Subcutaneous abdominal adipose tissue (tissue), 5 donors: Measurements from ENCODE around the gene SNX27.
"Not testable (repeated sequence)": the region's sequence is repeated elsewhere in the genome, so short reads cannot be mapped to it uniquely, and the experiment has no call there.

Experiments used
- H3K27ac ChIP-seq: one replicate; pipeline ENCODE4 v1.7.0; 2013; ENCODE audit warnings: low read depth, mild to moderate bottlenecking, inconsistent platforms, low read length, moderate library complexity
- H3K27me3 ChIP-seq, 5 donors: one replicate each; pipeline ENCODE4 v1.7.0; 2013; ENCODE audit warnings: low read length in 5 of 5, inconsistent platforms in 1 of 5; ENCODE audit not compliant: control insufficient read depth in 5 of 5, insufficient read depth in 4 of 5
- H3K36me3 ChIP-seq, 5 donors: one replicate each; pipeline ENCODE4 v1.7.0; 2013; ENCODE audit warnings: low read length in 5 of 5; ENCODE audit not compliant: control insufficient read depth in 5 of 5, insufficient read depth in 5 of 5
- H3K4me1 ChIP-seq, 5 donors: one replicate each; pipeline ENCODE4 v1.7.0; 2013; ENCODE audit warnings: low read length in 5 of 5, mild to moderate bottlenecking in 3 of 5, moderate library complexity in 1 of 5; ENCODE audit not compliant: control insufficient read depth in 5 of 5, insufficient read depth in 5 of 5
- H3K4me3 ChIP-seq, 5 donors: one replicate each; pipeline ENCODE4 v1.7.0; 2013; ENCODE audit warnings: low read length in 5 of 5, low read depth in 1 of 5
- H3K9ac ChIP-seq, 5 donors: one replicate each; pipeline ENCODE4 v1.7.0; 2013; ENCODE audit warnings: low read length in 5 of 5, mild to moderate bottlenecking in 4 of 5, moderate library complexity in 3 of 5
- H3K9me3 ChIP-seq, 5 donors: one replicate each; pipeline ENCODE4 v1.7.0; 2013; ENCODE audit warnings: low read length in 5 of 5; ENCODE audit not compliant: control insufficient read depth in 5 of 5
- donor health status: healthy.
- donor health status: healthy.
- donor health status: healthy.
- donor health status: healthy.
- donor health status: healthy.

The SNX27 gene

DNA sequence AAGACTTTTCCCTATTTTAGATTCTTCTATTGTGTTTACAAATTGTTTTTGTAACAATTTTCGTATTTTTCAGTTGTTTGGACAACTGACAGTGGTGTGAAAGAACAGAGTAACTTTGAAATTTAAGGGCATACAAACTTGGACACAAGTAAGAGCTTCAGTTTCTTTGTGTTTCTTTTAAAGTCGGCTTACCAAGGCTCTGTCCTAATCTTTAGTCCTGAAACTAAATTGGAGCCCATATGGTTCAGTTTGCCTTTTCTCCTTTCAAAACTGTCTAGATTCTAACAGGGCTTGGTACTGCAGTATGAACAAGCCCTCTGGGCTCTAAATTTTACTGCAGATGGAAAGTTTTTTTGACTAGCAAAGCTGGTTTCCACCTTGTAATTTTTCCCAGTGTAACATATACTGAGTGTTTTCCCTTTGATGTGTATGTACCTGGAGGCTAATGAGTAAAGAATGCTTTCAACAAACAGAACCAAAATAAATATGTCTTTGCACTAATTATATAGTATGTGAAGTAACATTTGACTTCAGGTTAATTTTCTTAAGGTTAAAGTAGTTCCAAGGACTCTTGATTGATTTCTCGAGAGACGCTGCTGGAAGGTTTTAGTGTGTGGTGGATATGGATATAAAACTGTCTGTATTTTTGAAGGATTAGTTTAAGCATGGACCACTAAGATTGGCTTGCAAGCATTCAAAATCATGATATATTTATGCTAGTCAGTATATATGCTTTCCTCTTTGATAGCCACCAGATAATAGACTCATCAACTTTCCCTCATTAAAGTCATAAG, 4.1 kb downstream of the SNX27 start:
- Histone ChIP-seq H3K36me3 (no peaks in the 10 kb centered on the region), H3K9me3 (no peaks in the 10 kb centered on the region), H3K27me3 (no peaks in the 10 kb centered on the region), H3K9ac (no peak overlapping the region), H3K4me3 (no peak overlapping the region), H3K4me1 (peaks cover 2 to 36% (median 22%) of the 10 kb centered on the region in 5 donors), H3K27ac (no peak overlapping the region)

DNA sequence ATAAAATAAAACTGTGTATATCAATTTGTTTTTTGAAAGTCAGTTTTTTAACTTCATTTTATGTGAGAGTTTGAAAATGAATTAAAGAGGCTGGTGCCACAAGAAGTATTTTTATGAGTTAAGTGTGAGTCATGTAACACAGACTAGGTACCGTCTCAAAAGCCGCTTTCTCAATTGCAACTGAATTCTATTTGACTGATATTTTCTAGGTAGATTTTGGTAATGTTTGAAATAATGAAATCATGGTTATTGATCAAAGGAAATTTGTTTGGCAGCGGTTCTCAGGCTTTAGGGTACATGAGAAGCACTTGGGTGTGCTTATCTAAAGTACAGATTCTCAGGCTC, 4.6 kb downstream of the SNX27 start:
- peaks cover 2 to 34% (median 27%) of the 10 kb centered on the region in 5 donors for H3K4me1 ChIP-seq
- no peak overlapping the region for H3K4me3 ChIP-seq
- H3K36me3 ChIP-seq: no peaks in the 10 kb centered on the region
- H3K9me3 ChIP-seq: no peaks in the 10 kb centered on the region
- no peaks in the 10 kb centered on the region for H3K27me3 ChIP-seq
- no peak overlapping the region for H3K9ac ChIP-seq
- no peak overlapping the region for H3K27ac ChIP-seq

DNA sequence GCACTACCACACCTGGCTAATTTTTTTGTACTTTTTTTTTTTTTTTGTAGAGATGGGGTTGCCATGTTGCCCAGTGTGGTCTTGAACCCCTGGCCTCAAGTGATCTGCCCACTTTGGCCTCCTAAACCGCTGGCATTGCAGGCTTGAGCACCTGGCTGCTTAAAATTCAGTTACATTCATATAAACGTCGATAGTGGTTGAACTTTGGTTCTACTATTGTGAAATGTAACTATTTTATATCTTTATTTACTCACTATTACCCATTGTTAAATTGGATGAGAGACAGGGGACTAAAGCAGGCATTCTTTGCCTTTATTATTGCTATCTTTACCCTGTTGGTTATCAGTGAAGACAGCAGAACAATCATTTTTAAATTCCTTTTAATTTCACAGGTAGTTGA, 6.2 kb downstream of the SNX27 start:
- H3K27me3 ChIP-seq: no peaks in the 10 kb centered on the region
- H3K36me3 ChIP-seq: no peaks in the 10 kb centered on the region
- no peak overlapping the region for H3K9ac ChIP-seq
- H3K9me3 ChIP-seq: no peaks in the 10 kb centered on the region
- no peak overlapping the region for H3K4me3 ChIP-seq
- H3K4me1 ChIP-seq: peaks cover 2 to 30% (median 21%) of the 10 kb centered on the region in 5 donors
- no peak overlapping the region for H3K27ac ChIP-seq

- no peaks in the 10 kb centered on the region for H3K9me3 ChIP-seq
- H3K4me1 ChIP-seq: peaks cover 0 to 26% (median 16%) of the 10 kb centered on the region in 5 donors
- H3K9ac ChIP-seq: no peak overlapping the region
- H3K4me3 ChIP-seq: no peak overlapping the region
- no peak overlapping the region for H3K27ac ChIP-seq
- H3K27me3 ChIP-seq: no peaks in the 10 kb centered on the region
- H3K36me3 ChIP-seq: no peaks in the 10 kb centered on the region
Observed at GRCh38 chr1:151618470-151618869, 6.6 kb downstream of the SNX27 start.

GRCh38 chr1:151618996-151619395, 7.1 kb downstream of the SNX27 start:
- H3K9ac ChIP-seq, H3K9me3 ChIP-seq, H3K27ac ChIP-seq, H3K36me3 ChIP-seq, H3K4me3 ChIP-seq, H3K27me3 ChIP-seq: not testable (repeated sequence)
- H3K4me1 ChIP-seq: peaks cover 0 to 21% (median 12%) of the 10 kb centered on the region in 5 donors

GRCh38 chr1:151619489-151620093, 7.7 kb downstream of the SNX27 start:
- H3K9ac ChIP-seq: no peak overlapping the region
- no peak overlapping the region for H3K4me3 ChIP-seq
- H3K27me3 ChIP-seq: no peaks in the 10 kb centered on the region
- no peak overlapping the region for H3K27ac ChIP-seq
- peaks cover 0 to 21% (median 12%) of the 10 kb centered on the region in 5 donors for H3K4me1 ChIP-seq
- no peaks in the 10 kb centered on the region for H3K9me3 ChIP-seq
- H3K36me3 ChIP-seq: no peaks in the 10 kb centered on the region

DNA sequence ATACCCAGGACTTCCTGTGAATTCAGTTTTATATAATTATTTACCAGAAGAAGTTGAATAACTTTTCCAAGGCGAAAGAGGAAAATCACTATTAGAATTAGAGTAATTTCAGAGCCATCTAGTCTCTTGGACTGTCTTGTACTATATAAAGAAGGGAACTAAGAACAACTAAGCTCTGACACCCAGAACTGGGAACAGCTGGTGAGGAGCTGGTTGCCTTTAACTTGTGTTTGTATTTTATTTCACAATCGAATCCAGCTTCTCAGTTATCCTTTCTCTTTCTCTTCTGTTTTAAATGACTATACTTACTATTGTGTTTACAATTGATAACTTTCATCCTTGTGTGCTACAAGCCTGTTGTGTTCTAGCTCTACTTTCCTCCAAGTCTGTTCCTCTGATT, 8.4 kb downstream of the SNX27 start:
- no peaks in the 10 kb centered on the region for H3K27me3 ChIP-seq
- H3K36me3 ChIP-seq: no peaks in the 10 kb centered on the region
- H3K4me3 ChIP-seq: no peak overlapping the region
- peaks cover 0 to 21% (median 12%) of the 10 kb centered on the region in 5 donors for H3K4me1 ChIP-seq
- no peaks in the 10 kb centered on the region for H3K9me3 ChIP-seq
- no peak overlapping the region for H3K27ac ChIP-seq
- H3K9ac ChIP-seq: peak overlapping the region in 1 of 5 donors; percentile 28

DNA sequence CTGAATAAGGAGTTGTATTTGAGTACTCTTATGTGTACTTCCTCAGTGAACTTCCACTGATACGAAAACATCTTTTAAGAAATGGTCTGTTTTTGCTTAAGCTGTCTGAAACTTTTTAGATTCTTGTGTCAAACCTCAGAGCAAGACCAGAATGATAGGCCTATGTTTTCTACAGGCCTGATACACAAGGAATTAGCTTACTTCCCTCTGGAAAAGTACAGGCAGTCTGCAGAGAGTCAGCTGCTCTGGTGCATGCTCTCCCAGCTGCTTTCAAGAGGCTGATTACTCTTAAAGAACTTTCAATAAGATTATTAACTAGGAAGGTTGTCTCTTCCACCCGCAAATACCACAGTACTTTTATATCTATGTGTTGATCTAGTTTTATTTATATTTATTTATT, 9.5 kb downstream of the SNX27 start:
- H3K4me3 ChIP-seq: no peak overlapping the region
- peak overlapping the region in 1 of 5 donors; percentile 40 for H3K9ac ChIP-seq
- H3K9me3 ChIP-seq: no peaks in the 10 kb centered on the region
- H3K4me1 ChIP-seq: peaks cover 0 to 21% (median 12%) of the 10 kb centered on the region in 5 donors
- no peaks in the 10 kb centered on the region for H3K27me3 ChIP-seq
- H3K27ac ChIP-seq: no peak overlapping the region
- no peaks in the 10 kb centered on the region for H3K36me3 ChIP-seq

DNA sequence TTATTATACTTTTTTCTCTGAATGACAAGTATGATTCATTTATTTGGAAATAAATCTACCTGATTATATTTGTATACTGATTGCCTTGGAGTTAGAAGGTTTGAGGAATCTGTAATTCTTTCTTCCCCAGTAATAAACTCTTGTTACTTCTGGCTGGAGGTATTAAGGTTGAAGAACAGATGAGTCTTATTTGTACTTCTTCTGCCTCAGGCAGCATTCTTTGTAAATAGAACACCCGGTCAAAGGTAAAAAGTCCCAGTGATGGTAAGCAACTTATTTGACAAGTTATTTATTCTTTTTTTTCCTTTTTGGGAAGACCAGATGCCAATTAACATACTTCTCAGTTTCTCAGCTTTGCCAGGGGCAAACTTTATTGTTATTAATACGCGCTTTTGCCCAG, 12.9 kb downstream of the SNX27 start:
- Histone ChIP-seq H3K27me3 (no peaks in the 10 kb centered on the region), H3K9ac (no peak overlapping the region), H3K9me3 (no peaks in the 10 kb centered on the region), H3K4me3 (no peak overlapping the region), H3K4me1 (peaks cover 0 to 18% (median 12%) of the 10 kb centered on the region in 5 donors), H3K27ac (no peak overlapping the region), H3K36me3 (peaks cover 0 to 3% (median 0%) of the 10 kb centered on the region in 5 donors)

DNA sequence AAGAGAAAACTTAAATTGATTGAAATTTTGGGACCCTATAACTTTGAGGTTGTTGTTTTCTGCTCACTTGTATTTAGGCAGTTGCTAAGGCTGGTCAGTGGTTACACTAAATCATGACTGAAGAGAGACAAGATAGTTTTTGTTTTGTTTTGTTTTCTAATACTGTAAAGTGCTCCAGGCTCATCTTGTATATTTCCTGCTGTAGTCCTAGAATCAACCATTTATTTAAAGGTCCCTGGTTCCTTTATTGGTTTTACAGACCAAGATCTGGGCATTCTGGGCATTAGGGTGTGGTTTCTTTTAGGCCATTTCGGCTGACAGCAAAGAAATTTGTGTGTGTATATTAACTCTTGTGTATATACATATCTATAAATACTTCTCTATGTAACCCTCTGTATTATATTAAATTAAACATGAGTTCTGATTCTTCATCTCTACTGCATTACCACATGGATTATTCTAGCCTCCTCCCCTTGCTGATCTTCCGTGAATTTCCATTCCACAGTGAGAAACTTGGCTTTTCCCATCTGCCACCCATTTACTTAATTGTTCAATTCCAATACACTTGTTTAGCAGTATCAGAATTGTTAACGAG, 15.0 kb downstream of the SNX27 start:
- Histone ChIP-seq H3K9me3 (no peaks in the 10 kb centered on the region), H3K36me3 (peaks cover 0 to 3% (median 0%) of the 10 kb centered on the region in 5 donors), H3K4me3 (no peak overlapping the region), H3K27me3 (no peaks in the 10 kb centered on the region), H3K9ac (no peak overlapping the region), H3K27ac (no peak overlapping the region), H3K4me1 (no peaks in the 10 kb centered on the region)
